HG02759 (cell line): ENCODE measurements around the gene NFATC1.

Experiments used
- ATAC-seq: cut with Tn5 transposase; IDR thresholded peaks from one replicate; pipeline ENCODE4 v1.9.1; 2021; ENCODE audit warnings: mild to moderate bottlenecking, moderate library complexity; ENCODE audit not compliant: unreplicated experiment

NFATC1 gene

GRCh38 chr18:79436556-79437275 lies 41.0 kb downstream of the NFATC1 start:
- no peak for ATAC-seq

- no peak for ATAC-seq
Measured at GRCh38 chr18:79438089-79438897, 42.6 kb downstream of the NFATC1 start.

GRCh38 chr18:79438898-79439627 lies 43.3 kb downstream of the NFATC1 start:
- ATAC-seq, result no peak

GRCh38 chr18:79439628-79440023 lies 43.9 kb downstream of the NFATC1 start:
- no peak for ATAC-seq

GRCh38 chr18:79440316-79441110 lies 44.8 kb downstream of the NFATC1 start:
- ATAC-seq, result no peak

GRCh38 chr18:79441420-79441819 lies 45.7 kb downstream of the NFATC1 start:
- ATAC-seq, result no peak

GRCh38 chr18:79442508-79443221 lies 46.9 kb downstream of the NFATC1 start:
- ATAC-seq, result peak; percentile 50

GRCh38 chr18:79445221-79445620 lies 49.5 kb downstream of the NFATC1 start:
- ATAC-seq, result no peak

- ATAC-seq, result no peak
Measured at GRCh38 chr18:79445696-79446561, 50.2 kb downstream of the NFATC1 start.

GRCh38 chr18:79446931-79447330 lies 51.2 kb downstream of the NFATC1 start:
- ATAC-seq, result no peak

- ATAC-seq, result peak; percentile 42
Measured at GRCh38 chr18:79447703-79448367, 52.1 kb downstream of the NFATC1 start.

- no peak for ATAC-seq
Measured at GRCh38 chr18:79448621-79449020, 52.9 kb downstream of the NFATC1 start.

- ATAC-seq, result no peak
Measured at GRCh38 chr18:79449551-79450288, 54.0 kb downstream of the NFATC1 start.

GRCh38 chr18:79450289-79451080 lies 54.8 kb downstream of the NFATC1 start:
- ATAC-seq, result no peak

- no peak for ATAC-seq
Measured at GRCh38 chr18:79451237-79452125, 55.8 kb downstream of the NFATC1 start.
